MCF 10A (cell line): ENCODE measurements around the gene TRIM62. TPM values are rescaled to one million over a fixed set of nuclear protein-coding genes. Genes with fewer than 3 reads are reported as not detected.

ENCODE experiments used
- BruUV-seq: library from RNA; stranded (reverse); fragments of 400-500 nt; replicated peaks from 2 replicates; lab custom pipeline; 2021; lab: Mats Ljungman, UMichigan
- CTCF ChIA-PET: fragments of 300-600 bp; sonication (Branson Sonifier 250); formaldehyde crosslinking; extraction: SDS; loops from one replicate; lab custom pipeline; 2021; ENCODE audit warnings: antibody characterized with exemption, inconsistent platforms; lab: Yijun Ruan, JAX
- POLR2A ChIA-PET: fragments of 300-600, 350-650 bp; sonication (Branson Sonifier 250); formaldehyde crosslinking; extraction: SDS; loops from one replicate; lab custom pipeline; 2020; ENCODE audit warnings: antibody characterized with exemption, inconsistent platforms; lab: Yijun Ruan, JAX
- DNase-seq: peaks from one replicate; pipeline ENCODE4 v3.0.0-alpha.2; 2018; ENCODE audit not compliant: unreplicated experiment
- H3K27ac Mint-ChIP-seq: one replicate; pipeline ENCODE4 v1.8.0; 2022; ENCODE audit warnings: mild to moderate bottlenecking, low read depth, mixed read lengths; ENCODE audit not compliant: unreplicated experiment
- H3K27me3 Mint-ChIP-seq: one replicate; pipeline ENCODE4 v1.8.0; 2022; ENCODE audit warnings: mixed read lengths; ENCODE audit not compliant: insufficient read depth, unreplicated experiment
- H3K36me3 Mint-ChIP-seq: one replicate; pipeline ENCODE4 v1.8.0; 2022; ENCODE audit warnings: mild to moderate bottlenecking, moderate library complexity, mixed read lengths; ENCODE audit not compliant: insufficient read depth, unreplicated experiment
- H3K4me1 Mint-ChIP-seq: one replicate; pipeline ENCODE4 v1.8.0; 2022; ENCODE audit warnings: mixed read lengths; ENCODE audit not compliant: insufficient read depth, unreplicated experiment
- H3K4me3 Mint-ChIP-seq: one replicate; pipeline ENCODE4 v1.8.0; 2022; ENCODE audit warnings: mild to moderate bottlenecking, moderate library complexity, mixed read lengths; ENCODE audit not compliant: unreplicated experiment
- H3K9me3 Mint-ChIP-seq: one replicate; pipeline ENCODE4 v1.8.0; 2022; ENCODE audit warnings: mixed read lengths; ENCODE audit not compliant: unreplicated experiment
- CTCF ChIP-seq: fragments of 200-600 bp; IDR thresholded peaks from one replicate; pipeline ENCODE4 v1.8.0; 2022; ENCODE audit warnings: antibody characterized with exemption, mild to moderate bottlenecking; ENCODE audit not compliant: unreplicated experiment
- intact Hi-C: fragments of 100-400 bp; cut with micrococcal nuclease; formaldehyde crosslinking; loops from 2 replicates; pipeline ENCODE4 v1.14.1; 2022
- total RNA-seq: library from RNA; stranded (reverse); gene quantifications from 2 replicates; pipeline ENCODE4 v1.2.3, GENCODE V29; 2022

TRIM62 gene
- total RNA-seq, 1 experiment from 2014 or later = 2.4 TPM

- no peak overlapping the region for H3K4me3 Mint-ChIP-seq
- no peaks in the 10 kb centered on the region for H3K27me3 Mint-ChIP-seq
- H3K36me3 Mint-ChIP-seq = no peaks in the 10 kb centered on the region
- intact Hi-C loops = no loop called here
- H3K27ac Mint-ChIP-seq = no peak overlapping the region
- DNase-seq = no peak
- POLR2A ChIA-PET = no interaction called here
- BruUV-seq = no TSS peak
- no peak for TF ChIP-seq CTCF
- H3K4me1 Mint-ChIP-seq = peaks cover 6% of the 10 kb centered on the region
- CTCF ChIA-PET = interaction anchor here (1.2 kb wide), 1 partner anchor 9 kb away, joined by 4 read pairs; no protein-coding TSS in a partner anchor
- no peaks in the 10 kb centered on the region for H3K9me3 Mint-ChIP-seq
Observed at GRCh38 chr1:33169290-33170055, 12.4 kb downstream of the TRIM62 start.

GRCh38 chr1:33168556-33169289 is 13.1 kb downstream of the TRIM62 start:
- DNase-seq = no peak
- ChIA-PET POLR2A (no interaction called here), CTCF (interaction anchor here (0.9 kb wide), 1 partner anchor 42 kb away, joined by 3 read pairs; no protein-coding TSS in a partner anchor)
- TF ChIP-seq CTCF = no peak
- Mint-ChIP-seq H3K27me3 (no peaks in the 10 kb centered on the region), H3K9me3 (no peaks in the 10 kb centered on the region), H3K4me1 (peaks cover 6% of the 10 kb centered on the region), H3K4me3 (no peak overlapping the region), H3K36me3 (peaks cover 3% of the 10 kb centered on the region), H3K27ac (no peak overlapping the region)
- intact Hi-C loops = no loop called here
- no TSS peak for BruUV-seq

GRCh38 chr1:33167650-33168447 is 14.0 kb downstream of the TRIM62 start:
- Mint-ChIP-seq H3K27ac (no peak overlapping the region), H3K9me3 (no peaks in the 10 kb centered on the region), H3K4me1 (no peaks in the 10 kb centered on the region), H3K36me3 (peaks cover 7% of the 10 kb centered on the region), H3K4me3 (no peak overlapping the region), H3K27me3 (no peaks in the 10 kb centered on the region)
- no TSS peak for BruUV-seq
- no peak for TF ChIP-seq CTCF
- CTCF ChIA-PET = interaction anchor here (0.9 kb wide), 1 partner anchor 41 kb away, joined by 3 read pairs; no protein-coding TSS in a partner anchor
- DNase-seq = no peak
- intact Hi-C loops = no loop called here
- POLR2A ChIA-PET = interaction anchor here (0.7 kb wide), 1 partner anchor 65 kb away, joined by 3 read pairs; no protein-coding TSS in a partner anchor
